GM12878 (cell line): ENCODE measurements around the gene WDR93. TPM values are rescaled to one million over a fixed set of nuclear protein-coding genes. Genes with fewer than 3 reads are reported as not detected.

Experiments
- ATAC-seq: fragments of 200-7000 bp; cut with Tn5 transposase; 3 replicates; pipeline ENCODE4 v1.9.1; 2020; ENCODE audit warnings: mild to moderate bottlenecking, moderate library complexity
- BruUV-seq: library from RNA; stranded (reverse); fragments of 400-500 nt; replicated peaks from 2 replicates; lab custom pipeline; 2021; lab: Mats Ljungman, UMichigan
- CTCF ChIA-PET: fragments of 300-600 bp; sonication (Branson Sonifier 250); formaldehyde crosslinking; extraction: SDS; loops from one replicate; lab custom pipeline; 2021; ENCODE audit warnings: inconsistent platforms; lab: Yijun Ruan, JAX
- POLR2A ChIA-PET: fragments of 350-600 bp; formaldehyde crosslinking; extraction: SDS; loops from one replicate; lab custom pipeline; 2021; ENCODE audit warnings: inconsistent platforms; lab: Charles Lee
- RAD21 ChIA-PET: fragments of 300-600 bp; sonication (Branson Sonifier 250); formaldehyde crosslinking; loops from one replicate; lab custom pipeline; 2023; ENCODE audit warnings: antibody characterized with exemption; ENCODE audit not compliant: unreplicated experiment; lab: Charles Lee
- SMC1A ChIA-PET: fragments of 300-600 bp; sonication (Branson Sonifier 250); formaldehyde crosslinking; loops from one replicate; lab custom pipeline; 2023; ENCODE audit not compliant: unreplicated experiment, uncharacterized antibody; lab: Charles Lee
- DNase-seq: peaks from one replicate; pipeline ENCODE4 v3.0.0-alpha.2; 2011; ENCODE audit warnings: low read depth, low spot score
- FAIRE-seq: peaks from 3 replicates; lab custom pipeline; 2011; peaks lifted over from hg19 to GRCh38; lab: Jason Lieb, UNC
- H2AFZ ChIP-seq: 2 replicates; pipeline ENCODE4 v1.6.0; 2011; ENCODE audit warnings: low read depth, low read length, control low read depth; ENCODE audit not compliant: control insufficient read depth
- H3K27ac ChIP-seq: 2 replicates; pipeline ENCODE4 v1.5.1; 2011; ENCODE audit warnings: control low read depth; ENCODE audit not compliant: control insufficient read depth, insufficient read depth
- H3K27me3 ChIP-seq, 2 experiments: replicated peaks in 1 of 2; 2 replicates each; pipeline versions ENCODE4 v1.6.0 to v1.6.1; 2011; ENCODE audit warnings: low read length in 1 of 2; ENCODE audit not compliant: control insufficient read depth in 2 of 2, insufficient read depth in 2 of 2
- H3K36me3 ChIP-seq, 2 experiments: 2 replicates each; pipeline ENCODE4 v1.5.1; 2011; ENCODE audit warnings: low read length in 1 of 2; ENCODE audit not compliant: control insufficient read depth in 2 of 2, insufficient read depth in 2 of 2
- H3K4me1 ChIP-seq: 2 replicates; pipeline ENCODE4 v1.6.1; 2011; ENCODE audit warnings: mild to moderate bottlenecking, low read length, moderate library complexity, mixed read lengths; ENCODE audit not compliant: control insufficient read depth, insufficient read depth
- H3K4me2 ChIP-seq: 2 replicates; pipeline ENCODE4 v1.6.0; 2011; ENCODE audit warnings: control low read depth; ENCODE audit not compliant: control insufficient read depth, insufficient read depth
- H3K4me3 ChIP-seq: fragments of 200-600 bp; sonication (generic); 2 replicates; pipeline ENCODE4 v1.5.1; 2016
- H3K79me2 ChIP-seq: 2 replicates; pipeline ENCODE4 v1.6.0; 2011; ENCODE audit warnings: low read length; ENCODE audit not compliant: control insufficient read depth, insufficient read depth
- H3K9ac ChIP-seq: 2 replicates; pipeline ENCODE4 v1.8.0; 2011; ENCODE audit warnings: low read length, control low read depth, mixed read lengths; ENCODE audit not compliant: control insufficient read depth, insufficient read depth
- H3K9me3 ChIP-seq: replicated peaks from 3 replicates; pipeline ENCODE4 v1.5.1; 2011; ENCODE audit warnings: mild to moderate bottlenecking, low read length; ENCODE audit not compliant: control insufficient read depth, insufficient read depth
- H4K20me1 ChIP-seq: 2 replicates; pipeline ENCODE4 v1.6.0; 2011; ENCODE audit not compliant: control insufficient read depth, insufficient read depth
- ESRRA ChIP-seq: IDR thresholded peaks from 2 replicates; pipeline ENCODE4 v1.6.1; 2012; ENCODE audit warnings: mild to moderate bottlenecking, low read length, improper control_type of control experiment
- FOXK2 ChIP-seq: fragments of 450-650 bp; IDR thresholded peaks from 2 replicates; pipeline ENCODE4 v1.6.1; 2017; ENCODE audit warnings: mild to moderate bottlenecking, moderate library complexity
- NFIC ChIP-seq: IDR thresholded peaks from 2 replicates; pipeline ENCODE4 v1.6.1; 2012; ENCODE audit warnings: low read depth, mild to moderate bottlenecking, inconsistent platforms, low read length, moderate library complexity
- NFXL1 ChIP-seq: fragments of 450-650 bp; IDR thresholded peaks from 2 replicates; pipeline ENCODE4 v1.6.1; 2017; ENCODE audit warnings: antibody characterized with exemption, mild to moderate bottlenecking, borderline replicate concordance
- NFYA ChIP-seq: IDR thresholded peaks from 2 replicates; pipeline ENCODE4 v1.6.1; 2011; ENCODE audit warnings: low read depth, mild to moderate bottlenecking, low read length, improper control_type of control experiment, borderline replicate concordance
- TCF12 ChIP-seq: IDR thresholded peaks from 2 replicates; pipeline ENCODE4 v1.6.1; 2011; ENCODE audit warnings: low read depth, mild to moderate bottlenecking, low read length
- ZNF384 ChIP-seq: IDR thresholded peaks from 2 replicates; pipeline ENCODE4 v1.6.1; 2012; ENCODE audit warnings: low read depth, mild to moderate bottlenecking, low read length, improper control_type of control experiment, borderline replicate concordance
- WGBS: methylation state at CpG from one replicate; pipeline ENCODE4 v1.1.6; 2016; ENCODE audit warnings: low lambda C conversion rate; ENCODE audit not compliant: insufficient replicate concordance, insufficient coverage; ENCODE audit errors: missing lambda C conversion rate; 5-methylcytosine and 5-hydroxymethylcytosine counted together
- in situ Hi-C: fragments of 300-500 bp; cut with MboI; formaldehyde crosslinking; loops from 9 replicates; pipeline ENCODE4 v1.14.3; 2018; ENCODE audit warnings: mixed read lengths
- intact Hi-C: fragments of 100-400 bp; cut with micrococcal nuclease; formaldehyde crosslinking; loops from one replicate; pipeline ENCODE4 v1.14.2; 2022; ENCODE audit not compliant: unreplicated experiment
- polyA plus RNA-seq, 11 experiments: library from polyadenylated mRNA; depleted of rRNA in 4 of 11; unstranded in 6 of 11; stranded (reverse) in 5 of 11; fragments of >200 nt; fragmentation: Nextera tagmentation in 4 of 11; fragmentation: Illumina TruSeq in 1 of 11; extraction: Ambion mirVana in 4 of 11; extraction: Trizol in 1 of 11; gene quantifications; 1 replicate in 1 of 11; 2 replicates in 10 of 11; pipeline versions ENCODE4 v1.2.1 to v1.2.3, GENCODE V29; 2011 to 2016; ENCODE audit warnings: inconsistent platforms in 2 of 11, missing spikeins in 2 of 11, low read depth in 1 of 11
- total RNA-seq, 4 experiments: library from RNA; depleted of rRNA in 3 of 4; stranded (reverse); fragments of >200 nt in 3 of 4; fragmentation: Illumina TruSeq in 1 of 4; extraction: Trizol in 1 of 4; gene quantifications; 2 replicates each; pipeline versions ENCODE4 v1.2.1 to v1.2.3, GENCODE V29; 2013 to 2021
- TF ChIP-seq, protein P1 (sequence below): fragments of 450-650 bp; IDR thresholded peaks from 2 replicates; pipeline ENCODE4 v1.6.1; 2017; ENCODE audit warnings: antibody characterized with exemption, mild to moderate bottlenecking, moderate library complexity

WDR93 gene
- total and polyA plus RNA-seq, 10 of the 15 experiments (the other 5 are each of a cell fraction or from before 2014, with no cell fraction given): not detected

DNA sequence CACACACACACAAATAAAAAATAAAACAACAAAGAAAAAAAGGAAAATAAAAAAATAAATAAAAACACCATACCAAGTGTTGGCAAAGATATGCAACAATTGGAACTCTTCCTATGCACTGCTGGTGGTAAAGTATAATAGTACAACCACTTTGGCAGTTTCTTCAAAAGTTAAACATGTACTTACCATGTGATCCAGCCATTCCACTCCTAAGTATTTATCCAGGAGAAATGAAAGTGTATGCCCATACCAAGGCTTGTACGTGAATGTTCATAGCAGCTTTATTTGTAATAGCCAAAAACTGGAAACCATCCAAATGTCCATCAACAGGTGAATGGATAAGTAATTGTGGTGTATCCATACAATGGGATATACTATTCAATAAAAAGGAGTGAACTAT lies 17.0 kb downstream of the WDR93 start:
- FAIRE-seq: no peak
- H3K4me3 ChIP-seq: no peak overlapping the region
- no peak for DNase-seq
- ChIA-PET SMC1A (no interaction called here), RAD21 (no interaction called here), CTCF (interaction anchor here (0.6 to 1.1 kb wide), 2 partner anchors 8 to 61 kb away, joined by 3 read pairs; no protein-coding TSS in a partner anchor), POLR2A (no interaction called here)
- no peak overlapping the region for H2AFZ ChIP-seq
- H4K20me1 ChIP-seq: no peaks in the 10 kb centered on the region
- WGBS: 74% methylated on average over 1 of the region's 1 CpG
- no peaks in the 10 kb centered on the region for H3K4me1 ChIP-seq
- in situ Hi-C loops (no loop called here), intact Hi-C loops (no loop called here)
- no peaks in the 10 kb centered on the region; a peak in 3 of 4 replicates for H3K27me3 ChIP-seq
- H3K9me3 ChIP-seq: no peaks in the 10 kb centered on the region
- ATAC-seq: no peak
- H3K79me2 ChIP-seq: no peaks in the 10 kb centered on the region
- H3K27ac ChIP-seq: no peak overlapping the region
- BruUV-seq: no TSS peak
- H3K36me3 ChIP-seq: no peaks in the 10 kb centered on the region
- no peak overlapping the region for H3K9ac ChIP-seq
- H3K4me2 ChIP-seq: no peak overlapping the region
- no peak for TF ChIP-seq ESRRA
- TF ChIP-seq NFXL1: no peak
- TF ChIP-seq ZNF384: no peak
- TF ChIP-seq, protein P1, sequence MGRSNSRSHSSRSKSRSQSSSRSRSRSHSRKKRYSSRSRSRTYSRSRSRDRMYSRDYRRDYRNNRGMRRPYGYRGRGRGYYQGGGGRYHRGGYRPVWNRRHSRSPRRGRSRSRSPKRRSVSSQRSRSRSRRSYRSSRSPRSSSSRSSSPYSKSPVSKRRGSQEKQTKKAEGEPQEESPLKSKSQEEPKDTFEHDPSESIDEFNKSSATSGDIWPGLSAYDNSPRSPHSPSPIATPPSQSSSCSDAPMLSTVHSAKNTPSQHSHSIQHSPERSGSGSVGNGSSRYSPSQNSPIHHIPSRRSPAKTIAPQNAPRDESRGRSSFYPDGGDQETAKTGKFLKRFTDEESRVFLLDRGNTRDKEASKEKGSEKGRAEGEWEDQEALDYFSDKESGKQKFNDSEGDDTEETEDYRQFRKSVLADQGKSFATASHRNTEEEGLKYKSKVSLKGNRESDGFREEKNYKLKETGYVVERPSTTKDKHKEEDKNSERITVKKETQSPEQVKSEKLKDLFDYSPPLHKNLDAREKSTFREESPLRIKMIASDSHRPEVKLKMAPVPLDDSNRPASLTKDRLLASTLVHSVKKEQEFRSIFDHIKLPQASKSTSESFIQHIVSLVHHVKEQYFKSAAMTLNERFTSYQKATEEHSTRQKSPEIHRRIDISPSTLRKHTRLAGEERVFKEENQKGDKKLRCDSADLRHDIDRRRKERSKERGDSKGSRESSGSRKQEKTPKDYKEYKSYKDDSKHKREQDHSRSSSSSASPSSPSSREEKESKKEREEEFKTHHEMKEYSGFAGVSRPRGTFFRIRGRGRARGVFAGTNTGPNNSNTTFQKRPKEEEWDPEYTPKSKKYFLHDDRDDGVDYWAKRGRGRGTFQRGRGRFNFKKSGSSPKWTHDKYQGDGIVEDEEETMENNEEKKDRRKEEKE: no peak
- no peak for TF ChIP-seq TCF12
- TF ChIP-seq NFIC: no peak
- no peak for TF ChIP-seq NFYA
- no peak for TF ChIP-seq FOXK2
